HG02973 (cell line): ENCODE data around the gene TP73.
A peak's percentile ranks its signal among the peaks of the same experiment; 100 is the strongest.
"Not testable (repeated sequence)": the region's sequence is repeated elsewhere in the genome, so short reads cannot be mapped to it uniquely, and the experiment has no call there.

Experiments
- ATAC-seq: cut with Tn5 transposase; IDR thresholded peaks from one replicate; pipeline ENCODE4 v1.9.1; 2021; ENCODE audit warnings: moderate library complexity; ENCODE audit not compliant: unreplicated experiment

The TP73 gene

GRCh38 chr1:3740042-3740441 is 87.7 kb downstream of the TP73 start:
- no peak for ATAC-seq

- no peak for ATAC-seq
These were observed 88.4 kb downstream of the TP73 start for GRCh38 chr1:3740752-3741151.

GRCh38 chr1:3741566-3742438 is 89.5 kb downstream of the TP73 start:
- ATAC-seq = no peak

- ATAC-seq = no peak
These were observed 90.4 kb downstream of the TP73 start for GRCh38 chr1:3742439-3743298.

GRCh38 chr1:3743421-3743820 is 91.1 kb downstream of the TP73 start:
- no peak for ATAC-seq

GRCh38 chr1:3743826-3744225 is 91.5 kb downstream of the TP73 start:
- no peak for ATAC-seq

GRCh38 chr1:3744646-3745045 is 92.3 kb downstream of the TP73 start:
- ATAC-seq = no peak

GRCh38 chr1:3745071-3745470 is 92.8 kb downstream of the TP73 start:
- no peak for ATAC-seq

GRCh38 chr1:3745590-3746381 is 93.5 kb downstream of the TP73 start:
- no peak for ATAC-seq

- ATAC-seq = no peak
These were observed 94.1 kb downstream of the TP73 start for GRCh38 chr1:3746389-3746829.

GRCh38 chr1:3746830-3747521 is 94.7 kb downstream of the TP73 start:
- peak; percentile 85 for ATAC-seq

GRCh38 chr1:3747522-3747848 is 95.2 kb downstream of the TP73 start:
- ATAC-seq = no peak

- no peak for ATAC-seq
These were observed 95.6 kb downstream of the TP73 start for GRCh38 chr1:3747903-3748302.

GRCh38 chr1:3748316-3748900 is 96.1 kb downstream of the TP73 start:
- ATAC-seq = not testable (repeated sequence)

- ATAC-seq = no peak
These were observed 97.2 kb downstream of the TP73 start for GRCh38 chr1:3749512-3749911.

GRCh38 chr1:3750741-3751140 is 98.4 kb downstream of the TP73 start:
- no peak for ATAC-seq

- no peak for ATAC-seq
These were observed 100.2 kb downstream of the TP73 start, which contains the start of gene CCDC27 for GRCh38 chr1:3752400-3752945. TSS of gene CCDC27 (plus strand) at chr1:3752450. CDS start at chr1:3752482, 32 bp downstream.

GRCh38 chr1:3753656-3754454 is 101.5 kb downstream of the TP73 start:
- ATAC-seq = no peak

- ATAC-seq = no peak
These were observed 104.1 kb downstream of the TP73 start for GRCh38 chr1:3756394-3756793.
